HG03439 (cell line): ENCODE measurements around the gene CTNND2.
"Not testable (repeated sequence)": the region's sequence is repeated elsewhere in the genome, so short reads cannot be mapped to it uniquely, and the experiment has no call there.

ENCODE experiments used
- ATAC-seq: cut with Tn5 transposase; IDR thresholded peaks from one replicate; pipeline ENCODE4 v1.9.1; 2021; ENCODE audit warnings: mild to moderate bottlenecking, moderate library complexity; ENCODE audit not compliant: unreplicated experiment

CTNND2 gene

GRCh38 chr5:11494340-11494739 is 409.9 kb downstream of the CTNND2 start:
- no peak for ATAC-seq

- no peak for ATAC-seq
Measured at GRCh38 chr5:11491404-11492075, 412.7 kb downstream of the CTNND2 start.

GRCh38 chr5:11483630-11484029 is 420.6 kb downstream of the CTNND2 start:
- no peak for ATAC-seq

GRCh38 chr5:11482011-11482410 is 422.2 kb downstream of the CTNND2 start:
- no peak for ATAC-seq

GRCh38 chr5:11477786-11478185 is 426.5 kb downstream of the CTNND2 start:
- ATAC-seq, result no peak

GRCh38 chr5:11476866-11477265 is 427.4 kb downstream of the CTNND2 start:
- no peak for ATAC-seq

- no peak for ATAC-seq
Measured at GRCh38 chr5:11468334-11469039, 435.8 kb downstream of the CTNND2 start.

GRCh38 chr5:11467588-11467987 is 436.7 kb downstream of the CTNND2 start:
- ATAC-seq, result no peak

GRCh38 chr5:11459716-11460115 is 444.5 kb downstream of the CTNND2 start:
- ATAC-seq, result no peak

GRCh38 chr5:11455505-11455904 is 448.7 kb downstream of the CTNND2 start:
- no peak for ATAC-seq

- ATAC-seq, result no peak
Measured at GRCh38 chr5:11452852-11453251, 451.4 kb downstream of the CTNND2 start.

GRCh38 chr5:11449966-11450365 is 454.3 kb downstream of the CTNND2 start:
- no peak for ATAC-seq

GRCh38 chr5:11449217-11449616 is 455.0 kb downstream of the CTNND2 start:
- ATAC-seq, result no peak

GRCh38 chr5:11443831-11444230 is 460.4 kb downstream of the CTNND2 start:
- ATAC-seq, result no peak

- ATAC-seq, result no peak
Measured at GRCh38 chr5:11432116-11432515, 472.1 kb downstream of the CTNND2 start.

- ATAC-seq, result no peak
Measured at GRCh38 chr5:11429254-11429653, 475.0 kb downstream of the CTNND2 start.

GRCh38 chr5:11427569-11427968 is 476.7 kb downstream of the CTNND2 start:
- ATAC-seq, result no peak

- no peak for ATAC-seq
Measured at GRCh38 chr5:11426442-11426841, 477.8 kb downstream of the CTNND2 start.

GRCh38 chr5:11422342-11422741 is 481.9 kb downstream of the CTNND2 start:
- no peak for ATAC-seq

GRCh38 chr5:11420969-11421368 is 483.3 kb downstream of the CTNND2 start:
- no peak for ATAC-seq

- no peak for ATAC-seq
Measured at GRCh38 chr5:11415751-11416150, 488.5 kb downstream of the CTNND2 start.

GRCh38 chr5:11414732-11415131 is 489.5 kb downstream of the CTNND2 start:
- ATAC-seq, result not testable (repeated sequence)

- no peak for ATAC-seq
Measured at GRCh38 chr5:11411621-11412020, 492.6 kb downstream of the CTNND2 start.
